C4-2B (cell line): ENCODE data around the gene GGCX.

ENCODE experiments used
- ZFX ChIP-seq: fragments of 450-650 bp; IDR thresholded peaks from 2 replicates; pipeline ENCODE4 v1.6.1; 2017
- TF ChIP-seq, protein P1 (sequence below): fragments of 450-650 bp; conservative IDR thresholded peaks from 2 replicates; pipeline ENCODE4 v1.5.1; 2017; ENCODE audit warnings: mild to moderate bottlenecking

- TF ChIP-seq, protein P1, sequence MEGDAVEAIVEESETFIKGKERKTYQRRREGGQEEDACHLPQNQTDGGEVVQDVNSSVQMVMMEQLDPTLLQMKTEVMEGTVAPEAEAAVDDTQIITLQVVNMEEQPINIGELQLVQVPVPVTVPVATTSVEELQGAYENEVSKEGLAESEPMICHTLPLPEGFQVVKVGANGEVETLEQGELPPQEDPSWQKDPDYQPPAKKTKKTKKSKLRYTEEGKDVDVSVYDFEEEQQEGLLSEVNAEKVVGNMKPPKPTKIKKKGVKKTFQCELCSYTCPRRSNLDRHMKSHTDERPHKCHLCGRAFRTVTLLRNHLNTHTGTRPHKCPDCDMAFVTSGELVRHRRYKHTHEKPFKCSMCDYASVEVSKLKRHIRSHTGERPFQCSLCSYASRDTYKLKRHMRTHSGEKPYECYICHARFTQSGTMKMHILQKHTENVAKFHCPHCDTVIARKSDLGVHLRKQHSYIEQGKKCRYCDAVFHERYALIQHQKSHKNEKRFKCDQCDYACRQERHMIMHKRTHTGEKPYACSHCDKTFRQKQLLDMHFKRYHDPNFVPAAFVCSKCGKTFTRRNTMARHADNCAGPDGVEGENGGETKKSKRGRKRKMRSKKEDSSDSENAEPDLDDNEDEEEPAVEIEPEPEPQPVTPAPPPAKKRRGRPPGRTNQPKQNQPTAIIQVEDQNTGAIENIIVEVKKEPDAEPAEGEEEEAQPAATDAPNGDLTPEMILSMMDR: no peak
- TF ChIP-seq ZFX: no peak
Measured at GRCh38 chr2:85595301-85596025, 34.2 kb upstream of the GGCX start, which contains the start of gene RNF181.
